ENCODE measurements around the gene MLLT10.

MLLT10 gene

GRCh38 chr10:21501731-21502347 lies 32.2 kb upstream of the MLLT10 start:
- no peak for DNase-seq

GRCh38 chr10:21502348-21502740 lies 31.7 kb upstream of the MLLT10 start:
- DNase-seq, result no peak

GRCh38 chr10:21503542-21503941 lies 30.5 kb upstream of the MLLT10 start:
- no peak for DNase-seq

DNA sequence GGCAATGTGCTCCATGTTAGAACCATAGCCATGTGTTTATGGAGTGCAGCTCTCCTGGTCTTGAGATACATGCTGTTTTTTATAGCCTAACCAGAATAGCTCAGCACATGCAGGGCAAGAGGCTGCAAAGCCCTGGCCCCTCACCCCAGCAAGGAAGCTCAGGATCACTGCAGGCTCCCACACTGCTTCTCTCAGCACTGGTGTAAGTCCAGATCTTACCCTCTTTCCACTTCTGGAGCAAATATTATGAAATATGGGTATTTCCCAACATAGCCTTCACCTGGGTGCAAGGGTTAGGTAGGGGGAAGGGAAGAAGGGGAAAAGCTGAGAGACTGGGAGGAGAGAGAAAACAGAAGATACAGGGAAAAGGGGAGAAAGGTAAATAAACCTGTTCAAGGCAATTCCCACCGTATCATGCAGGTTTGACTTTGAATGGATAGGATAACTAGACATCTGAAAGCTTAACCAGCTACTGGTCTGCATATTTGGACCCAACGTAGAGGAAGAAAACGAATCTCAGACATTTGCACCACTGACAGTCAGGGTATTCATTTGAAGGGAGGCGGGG lies 28.2 kb upstream of the MLLT10 start:
- no peak for DNase-seq

- no peak for DNase-seq
Measured at GRCh38 chr10:21506351-21506750, 27.7 kb upstream of the MLLT10 start.

DNA sequence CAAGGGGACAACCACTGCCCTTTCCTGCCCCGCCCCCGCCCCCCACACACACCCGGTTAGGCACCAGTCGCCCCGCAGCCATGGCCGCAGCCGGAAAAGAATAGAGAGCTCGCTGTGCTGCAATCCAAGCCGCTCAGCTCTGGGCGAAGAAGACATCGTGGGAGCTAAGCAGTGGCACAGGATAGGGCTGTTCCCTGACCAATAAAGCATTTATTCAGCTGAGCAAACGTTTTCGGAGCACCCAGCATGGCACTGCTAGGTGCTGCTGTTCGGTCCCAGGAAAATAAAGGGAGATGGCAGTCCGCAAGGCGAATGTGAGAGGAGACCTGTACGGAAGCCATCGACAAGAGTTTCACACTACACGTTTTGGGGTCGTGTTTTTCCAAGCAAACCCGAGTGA lies 26.9 kb upstream of the MLLT10 start:
- no peak for DNase-seq

DNA sequence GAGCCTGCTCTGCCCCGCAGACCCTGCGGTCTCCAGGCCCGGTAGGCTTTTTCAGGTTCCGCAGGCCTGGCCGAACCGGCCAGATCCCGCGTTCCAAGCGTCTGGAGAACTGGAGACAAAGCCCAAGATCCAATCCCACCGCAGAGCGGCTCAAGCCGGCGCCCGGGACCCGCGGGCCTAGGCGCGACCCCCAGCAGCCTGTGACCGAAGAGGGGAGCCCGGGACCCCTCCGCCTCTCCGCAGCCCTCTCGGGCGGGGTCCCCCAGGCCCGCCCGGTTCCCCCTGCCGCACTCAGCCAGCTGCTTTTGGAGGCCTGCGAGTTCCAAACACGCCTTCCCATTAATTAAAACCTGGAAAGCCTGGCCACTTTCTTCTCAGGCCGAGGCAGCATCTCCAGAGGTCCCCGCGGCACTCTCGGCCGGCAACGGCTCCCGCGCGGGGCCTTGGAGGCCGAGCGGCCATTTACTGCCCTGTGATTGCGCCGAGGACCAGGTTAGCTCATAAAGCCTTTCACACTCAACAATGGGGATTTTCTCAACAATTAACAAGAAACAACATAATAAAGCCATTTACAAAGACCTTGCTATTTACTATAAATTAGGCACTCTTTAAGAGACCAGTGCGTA lies 25.2 kb upstream of the MLLT10 start:
- DNase-seq, result no peak

DNA sequence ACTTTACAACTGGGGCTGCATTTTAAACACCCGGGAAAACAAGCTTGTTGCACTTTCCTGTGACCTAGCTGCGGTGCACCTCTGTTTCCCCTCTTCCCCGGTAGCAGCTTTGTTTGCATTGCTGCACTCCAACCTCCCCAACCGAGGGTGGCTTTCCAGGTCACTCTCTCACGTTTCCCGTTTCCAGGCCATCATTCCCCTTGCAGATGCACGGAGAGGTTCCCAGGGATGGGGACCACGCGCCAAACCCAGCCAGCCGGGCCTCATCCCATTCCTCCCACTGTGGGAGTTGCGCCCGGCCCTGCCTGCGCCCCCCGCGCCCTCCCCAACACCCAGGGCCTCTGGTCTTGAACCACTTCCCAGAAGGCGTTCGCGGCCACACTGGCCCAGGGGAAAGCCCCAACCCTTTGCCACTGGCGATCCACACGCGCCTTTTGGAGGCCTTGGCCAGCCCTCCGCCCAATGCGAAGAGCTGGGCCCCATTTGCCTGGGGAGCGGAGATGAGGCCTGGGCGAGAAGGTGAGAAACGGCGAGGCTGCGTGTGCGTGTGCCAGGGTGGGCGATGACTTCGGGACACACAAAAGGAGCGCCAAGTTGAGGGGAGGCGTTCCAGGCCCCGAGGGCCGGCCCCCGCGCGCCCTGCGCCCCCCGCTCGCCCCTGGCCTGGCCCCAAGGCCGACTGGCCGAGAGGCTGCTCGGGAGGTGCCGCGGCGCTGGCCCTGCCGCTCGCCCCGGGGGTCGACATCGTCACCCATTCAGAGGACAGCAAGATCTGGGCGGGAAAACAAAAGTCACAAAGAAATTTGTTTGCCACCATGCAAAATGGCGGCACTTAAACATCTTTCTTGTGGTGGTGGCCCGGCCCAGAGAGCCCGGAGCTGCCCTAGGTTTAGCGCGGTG lies 24.4 kb upstream of the MLLT10 start:
- no peak for DNase-seq

DNA sequence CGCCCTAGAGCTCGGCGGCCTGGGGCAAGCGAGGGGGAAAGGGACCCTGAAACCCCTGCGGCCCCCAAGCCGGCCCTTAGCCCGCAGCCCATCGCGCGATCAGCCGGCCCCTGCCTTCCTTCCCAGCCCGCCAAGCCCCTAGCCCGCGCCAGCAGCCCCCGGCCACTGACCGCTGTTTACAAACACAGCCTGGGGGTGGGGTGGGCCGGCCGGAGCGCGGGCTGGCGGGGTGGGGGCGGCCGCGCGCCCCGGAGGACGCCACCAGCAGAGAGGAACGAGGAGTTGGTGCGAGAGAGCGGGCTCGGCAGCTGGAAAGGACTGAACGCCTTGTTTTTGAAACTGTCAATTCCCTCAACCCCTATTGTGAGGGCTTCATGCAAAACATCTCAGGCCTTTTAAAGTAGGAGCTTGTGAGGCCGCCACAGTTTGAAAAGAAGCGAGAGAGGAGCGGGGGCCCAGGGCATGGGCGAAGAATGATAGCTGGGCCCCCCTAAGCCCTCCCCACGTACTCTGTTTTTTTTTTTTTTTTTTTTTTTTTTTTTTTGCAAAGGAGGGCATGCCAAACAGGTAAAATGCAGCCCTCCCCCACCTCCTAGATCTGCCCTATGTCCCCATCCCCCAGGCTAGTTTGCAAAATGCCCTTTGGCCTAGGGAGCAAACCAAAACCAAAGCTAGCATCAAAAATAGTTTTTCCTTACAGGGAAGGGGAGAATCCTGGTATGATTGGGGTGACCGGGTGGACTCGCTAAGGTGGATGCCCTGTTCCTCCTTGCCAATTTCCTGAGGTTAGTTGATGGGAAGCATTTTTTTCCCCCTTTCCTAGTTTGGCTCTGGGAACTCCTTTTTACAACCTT lies 23.6 kb upstream of the MLLT10 start:
- DNase-seq, result no peak

- no peak for DNase-seq
Measured at GRCh38 chr10:21511095-21511570, 22.9 kb upstream of the MLLT10 start.

GRCh38 chr10:21511946-21512572 lies 22.0 kb upstream of the MLLT10 start:
- no peak for DNase-seq

- DNase-seq, result no peak
Measured at GRCh38 chr10:21512573-21513404, 21.2 kb upstream of the MLLT10 start.

DNA sequence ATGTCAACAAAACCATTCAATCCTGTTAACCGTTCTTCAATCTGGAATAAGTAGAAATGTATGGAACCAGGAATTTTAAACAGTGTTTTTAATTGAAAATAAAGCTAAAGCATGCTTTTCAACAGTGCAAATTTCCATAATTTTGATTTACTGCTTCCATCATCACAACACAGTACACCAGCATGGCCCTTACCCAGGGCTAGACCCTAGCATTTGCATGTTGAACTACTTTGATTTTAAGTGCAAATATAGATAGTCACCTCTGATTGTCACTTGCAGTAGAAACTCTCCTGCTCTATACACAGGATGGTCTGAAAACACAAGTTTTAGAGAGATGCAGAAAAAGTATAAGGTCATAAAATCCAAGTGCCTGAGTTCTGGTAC lies 20.6 kb upstream of the MLLT10 start:
- no peak for DNase-seq

- no peak for DNase-seq
Measured at GRCh38 chr10:21514129-21514817, 19.8 kb upstream of the MLLT10 start.

DNA sequence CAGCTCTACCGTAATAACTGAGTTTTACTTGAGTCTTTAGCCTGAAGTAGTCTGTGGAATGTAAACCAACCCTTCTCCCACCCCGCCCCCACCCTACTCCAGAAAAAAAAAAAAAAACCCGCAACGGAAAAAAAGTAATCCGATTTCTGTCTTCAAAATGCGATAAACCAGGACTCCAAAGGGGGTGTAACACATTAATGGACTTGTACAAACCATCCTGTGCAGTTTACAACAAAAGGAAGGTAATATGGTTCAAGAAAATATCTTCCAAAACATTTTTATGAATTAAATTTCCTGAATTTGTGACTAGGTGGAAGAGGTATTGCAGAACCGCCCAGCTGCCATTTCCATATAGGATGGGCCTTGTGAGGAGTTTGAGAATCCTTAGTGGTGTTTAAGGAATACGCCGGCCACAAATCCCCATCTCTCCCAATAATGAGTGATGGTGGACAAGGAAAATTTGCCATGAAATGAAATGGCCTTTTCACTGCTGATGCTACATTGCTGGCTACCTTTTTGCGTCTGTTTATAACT lies 19.1 kb upstream of the MLLT10 start:
- DNase-seq, result no peak

- DNase-seq, result no peak
Measured at GRCh38 chr10:21515361-21516241, 18.4 kb upstream of the MLLT10 start.

- peak; percentile 75 for DNase-seq
Measured at GRCh38 chr10:21516242-21517131, 17.5 kb upstream of the MLLT10 start.
